ENCODE data around the gene NRCAM. TPM values are rescaled to one million over a fixed set of nuclear protein-coding genes. Genes with fewer than 3 reads are reported as not detected.

NRCAM gene
- total RNA-seq, 1 donor from 2014 or later = 9.3 TPM

GRCh38 chr7:108200326-108200725 lies 255.9 kb downstream of the NRCAM start:
- no peak for FAIRE-seq
- no peak overlapping the region for H3K27ac Mint-ChIP-seq (ENCODE audit: unreplicated experiment)

GRCh38 chr7:108197371-108198091 lies 258.7 kb downstream of the NRCAM start:
- Histone ChIP-seq H4K20me1 (ENCODE audit: insufficient read depth, low read length) (no peaks in the 10 kb centered on the region), H3K79me2 (ENCODE audit: insufficient read depth, low read length) (no peaks in the 10 kb centered on the region), H3K27me3 (ENCODE audit: insufficient read depth, low read length) (no peaks in the 10 kb centered on the region), H3K9ac (ENCODE audit: low read length) (no peak overlapping the region), H3K4me2 (ENCODE audit: low read length) (no peak overlapping the region), H3K27ac (ENCODE audit: low read depth, low read length) (no peak overlapping the region), H3K4me3 (ENCODE audit: insufficient read depth, low read depth, low read length) (no peak overlapping the region), H3K4me1 (ENCODE audit: insufficient read depth, low read length) (no peaks in the 10 kb centered on the region), H3K9me3 (ENCODE audit: insufficient read depth, low read depth, low read length) (no peaks in the 10 kb centered on the region), H3K36me3 (ENCODE audit: insufficient read depth, low read length) (no peaks in the 10 kb centered on the region), H2AFZ (ENCODE audit: low read depth, low read length) (no peak overlapping the region)
- no peak for TF ChIP-seq EZH2 (IDR thresholded peaks at IDR 0.05; ENCODE audit: insufficient read depth, low read length)
- TF ChIP-seq, protein P1, sequence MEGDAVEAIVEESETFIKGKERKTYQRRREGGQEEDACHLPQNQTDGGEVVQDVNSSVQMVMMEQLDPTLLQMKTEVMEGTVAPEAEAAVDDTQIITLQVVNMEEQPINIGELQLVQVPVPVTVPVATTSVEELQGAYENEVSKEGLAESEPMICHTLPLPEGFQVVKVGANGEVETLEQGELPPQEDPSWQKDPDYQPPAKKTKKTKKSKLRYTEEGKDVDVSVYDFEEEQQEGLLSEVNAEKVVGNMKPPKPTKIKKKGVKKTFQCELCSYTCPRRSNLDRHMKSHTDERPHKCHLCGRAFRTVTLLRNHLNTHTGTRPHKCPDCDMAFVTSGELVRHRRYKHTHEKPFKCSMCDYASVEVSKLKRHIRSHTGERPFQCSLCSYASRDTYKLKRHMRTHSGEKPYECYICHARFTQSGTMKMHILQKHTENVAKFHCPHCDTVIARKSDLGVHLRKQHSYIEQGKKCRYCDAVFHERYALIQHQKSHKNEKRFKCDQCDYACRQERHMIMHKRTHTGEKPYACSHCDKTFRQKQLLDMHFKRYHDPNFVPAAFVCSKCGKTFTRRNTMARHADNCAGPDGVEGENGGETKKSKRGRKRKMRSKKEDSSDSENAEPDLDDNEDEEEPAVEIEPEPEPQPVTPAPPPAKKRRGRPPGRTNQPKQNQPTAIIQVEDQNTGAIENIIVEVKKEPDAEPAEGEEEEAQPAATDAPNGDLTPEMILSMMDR (IDR thresholded peaks at IDR 0.05; ENCODE audit: insufficient read depth, low read depth, low read length) = no peak
- H3K36me3 Mint-ChIP-seq (ENCODE audit: low read depth, unreplicated experiment) = no peaks in the 10 kb centered on the region
- DNase-seq (ENCODE audit: low read depth) (no peak), FAIRE-seq (no peak)
- H3K27ac Mint-ChIP-seq (ENCODE audit: unreplicated experiment) = no peak overlapping the region
- H3K9me3 Mint-ChIP-seq (ENCODE audit: unreplicated experiment) = no peaks in the 10 kb centered on the region
- H3K27me3 Mint-ChIP-seq (ENCODE audit: low read depth, unreplicated experiment) = no peaks in the 10 kb centered on the region
- H3K4me1 Mint-ChIP-seq (ENCODE audit: low read depth, unreplicated experiment) = peaks cover 3% of the 10 kb centered on the region
- no peak overlapping the region for H3K4me3 Mint-ChIP-seq (ENCODE audit: unreplicated experiment)

More at GRCh38 chr7:108200326-108200725, 255.9 kb downstream of the NRCAM start:
- H3K4me1 Mint-ChIP-seq (ENCODE audit: low read depth, unreplicated experiment) = peaks cover 3% of the 10 kb centered on the region
- no peak overlapping the region for H3K4me3 Mint-ChIP-seq (ENCODE audit: unreplicated experiment)
- no peak overlapping the region for H3K4me3 ChIP-seq (ENCODE audit: insufficient read depth, low read depth, low read length)
- H3K79me2 ChIP-seq (ENCODE audit: insufficient read depth, low read length) = no peaks in the 10 kb centered on the region
- H3K27ac ChIP-seq (ENCODE audit: low read depth, low read length) = no peak overlapping the region
- H3K27me3 Mint-ChIP-seq (ENCODE audit: low read depth, unreplicated experiment) = peaks cover 3% of the 10 kb centered on the region
- no peaks in the 10 kb centered on the region for H3K27me3 ChIP-seq (ENCODE audit: insufficient read depth, low read length)
- no peak overlapping the region for H3K4me2 ChIP-seq (ENCODE audit: low read length)
- no peaks in the 10 kb centered on the region for H3K9me3 ChIP-seq (ENCODE audit: insufficient read depth, low read depth, low read length)
- H2AFZ ChIP-seq (ENCODE audit: low read depth, low read length) = no peak overlapping the region
- DNase-seq (ENCODE audit: low read depth) = no peak
- H3K9me3 Mint-ChIP-seq (ENCODE audit: unreplicated experiment) = no peaks in the 10 kb centered on the region
- H4K20me1 ChIP-seq (ENCODE audit: insufficient read depth, low read length) = no peaks in the 10 kb centered on the region
- TF ChIP-seq, protein P1 (IDR thresholded peaks at IDR 0.05; ENCODE audit: insufficient read depth, low read depth, low read length) = no peak
- no peak for TF ChIP-seq EZH2 (IDR thresholded peaks at IDR 0.05; ENCODE audit: insufficient read depth, low read length)
- H3K36me3 Mint-ChIP-seq (ENCODE audit: low read depth, unreplicated experiment) = no peaks in the 10 kb centered on the region
- no peak overlapping the region for H3K9ac ChIP-seq (ENCODE audit: low read length)
- H3K4me1 ChIP-seq (ENCODE audit: insufficient read depth, low read length) = no peaks in the 10 kb centered on the region
- H3K36me3 ChIP-seq (ENCODE audit: insufficient read depth, low read length) = no peaks in the 10 kb centered on the region

DNA sequence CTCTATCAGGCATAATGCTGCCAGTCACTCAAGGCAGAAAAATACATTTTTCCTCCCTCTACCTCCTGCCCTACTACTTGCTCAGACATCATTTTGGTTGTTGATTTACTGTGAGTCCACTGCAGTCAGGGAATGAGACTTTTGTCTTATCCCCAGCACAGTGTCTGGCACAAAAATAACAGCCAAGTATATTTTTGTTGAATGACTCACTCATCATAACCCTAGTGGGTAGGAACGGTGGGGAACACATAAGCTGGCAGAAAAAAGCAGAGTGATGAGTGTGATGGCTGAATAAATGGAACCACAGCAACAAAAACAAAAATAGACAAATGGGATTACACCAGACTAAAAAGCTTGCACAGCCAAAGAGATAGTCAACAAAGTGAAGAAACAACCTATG lies 260.2 kb downstream of the NRCAM start:
- no peak overlapping the region for H3K27ac ChIP-seq (ENCODE audit: low read depth, low read length)
- H3K4me2 ChIP-seq (ENCODE audit: low read length) = no peak overlapping the region
- H4K20me1 ChIP-seq (ENCODE audit: insufficient read depth, low read length) = no peaks in the 10 kb centered on the region
- no peaks in the 10 kb centered on the region for H3K27me3 ChIP-seq (ENCODE audit: insufficient read depth, low read length)
- no peak overlapping the region for H3K4me3 ChIP-seq (ENCODE audit: insufficient read depth, low read depth, low read length)
- no peaks in the 10 kb centered on the region for H3K9me3 ChIP-seq (ENCODE audit: insufficient read depth, low read depth, low read length)
- FAIRE-seq (no peak), DNase-seq (ENCODE audit: low read depth) (peak; percentile 9)
- H3K9ac ChIP-seq (ENCODE audit: low read length) = no peak overlapping the region
- Mint-ChIP-seq H3K4me1 (ENCODE audit: low read depth, unreplicated experiment) (peaks cover 3% of the 10 kb centered on the region), H3K9me3 (ENCODE audit: unreplicated experiment) (peaks cover under 1% of the 10 kb centered on the region), H3K36me3 (ENCODE audit: low read depth, unreplicated experiment) (no peaks in the 10 kb centered on the region), H3K4me3 (ENCODE audit: unreplicated experiment) (no peak overlapping the region), H3K27ac (ENCODE audit: unreplicated experiment) (no peak overlapping the region), H3K27me3 (ENCODE audit: low read depth, unreplicated experiment) (no peaks in the 10 kb centered on the region)
- no peaks in the 10 kb centered on the region for H3K4me1 ChIP-seq (ENCODE audit: insufficient read depth, low read length)
- H3K79me2 ChIP-seq (ENCODE audit: insufficient read depth, low read length) = no peaks in the 10 kb centered on the region
- H2AFZ ChIP-seq (ENCODE audit: low read depth, low read length) = no peak overlapping the region
- no peaks in the 10 kb centered on the region for H3K36me3 ChIP-seq (ENCODE audit: insufficient read depth, low read length)
- TF ChIP-seq, protein P1 (IDR thresholded peaks at IDR 0.05; ENCODE audit: insufficient read depth, low read depth, low read length) = no peak
- TF ChIP-seq EZH2 (IDR thresholded peaks at IDR 0.05; ENCODE audit: insufficient read depth, low read length) = no peak
